ENCODE measurements around the gene R3HCC1L.
"Not testable (repeated sequence)": the region's sequence is repeated elsewhere in the genome, so short reads cannot be mapped to it uniquely, and the experiment has no call there.

Gene R3HCC1L

DNA sequence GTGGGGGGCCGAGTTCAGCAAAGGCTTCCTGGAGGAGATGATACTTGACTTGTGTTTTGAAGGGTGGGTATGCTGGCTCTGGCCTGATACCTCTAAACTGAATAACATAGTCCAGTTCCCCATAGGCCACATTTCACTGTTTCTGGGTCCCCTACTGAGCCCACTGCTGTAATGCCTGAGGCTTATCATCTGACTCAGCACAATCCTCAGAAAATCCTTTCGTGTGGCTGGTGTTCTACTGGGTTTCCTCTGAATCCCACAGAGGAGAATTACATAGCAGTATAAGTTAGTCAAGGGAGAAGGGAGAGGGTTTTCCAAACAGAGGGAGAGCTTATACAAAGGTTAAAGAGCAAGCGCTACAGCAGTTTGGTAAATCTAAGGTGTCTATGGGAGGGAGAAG is 2.8 kb upstream of the R3HCC1L start:
- DNase-seq (ENCODE audit: low read depth), result no peak

DNA sequence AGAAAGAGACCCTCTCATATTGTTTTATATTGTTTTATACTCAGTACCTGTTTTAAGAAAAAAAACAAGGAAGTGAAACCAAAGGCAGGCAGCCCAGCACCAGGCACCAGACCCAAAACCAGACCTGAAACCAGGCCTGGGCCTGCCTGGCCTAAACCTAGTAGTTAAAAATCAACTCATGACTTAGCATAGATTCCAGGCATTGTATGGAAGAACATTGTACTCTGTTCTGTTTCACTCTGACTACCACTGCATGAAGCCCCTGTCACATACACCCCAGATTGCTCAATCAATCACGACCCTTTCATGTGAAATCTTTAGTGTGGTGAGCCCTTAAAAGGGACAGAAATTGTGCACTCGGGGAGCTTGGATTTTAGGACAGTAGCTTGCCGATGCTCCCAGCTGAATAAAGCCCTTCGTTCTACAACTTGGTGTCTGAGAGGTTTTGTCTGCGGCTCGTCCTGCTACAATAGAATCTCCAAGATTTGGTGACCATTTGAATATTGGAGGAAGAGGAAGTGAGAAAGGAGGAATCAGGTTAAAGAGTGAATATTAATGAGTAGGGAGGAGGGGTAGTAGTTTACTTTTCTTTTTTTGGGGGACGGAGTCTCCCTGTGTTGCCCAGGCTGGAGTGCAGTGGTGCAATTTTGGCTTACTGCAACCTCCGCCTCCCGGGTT is 1.2 kb upstream of the R3HCC1L start:
- not testable (repeated sequence) for DNase-seq (ENCODE audit: low read depth)

DNA sequence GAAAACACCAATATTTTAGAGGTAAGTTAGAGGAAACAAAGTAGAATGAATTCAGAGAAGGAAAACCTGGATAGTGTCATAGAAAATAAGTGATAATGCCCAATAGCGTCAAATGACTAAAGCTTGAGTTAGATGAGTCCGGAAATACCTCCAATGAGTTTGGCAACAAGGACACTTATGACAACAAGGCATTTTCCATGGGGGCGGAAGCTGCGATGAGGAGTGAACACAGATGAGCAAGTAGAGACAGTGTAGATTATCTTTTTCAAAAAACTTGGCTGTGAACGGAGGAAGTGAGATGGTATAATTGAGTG is 383 bp upstream of the R3HCC1L start:
- DNase-seq (ENCODE audit: low read depth), result no peak

DNA sequence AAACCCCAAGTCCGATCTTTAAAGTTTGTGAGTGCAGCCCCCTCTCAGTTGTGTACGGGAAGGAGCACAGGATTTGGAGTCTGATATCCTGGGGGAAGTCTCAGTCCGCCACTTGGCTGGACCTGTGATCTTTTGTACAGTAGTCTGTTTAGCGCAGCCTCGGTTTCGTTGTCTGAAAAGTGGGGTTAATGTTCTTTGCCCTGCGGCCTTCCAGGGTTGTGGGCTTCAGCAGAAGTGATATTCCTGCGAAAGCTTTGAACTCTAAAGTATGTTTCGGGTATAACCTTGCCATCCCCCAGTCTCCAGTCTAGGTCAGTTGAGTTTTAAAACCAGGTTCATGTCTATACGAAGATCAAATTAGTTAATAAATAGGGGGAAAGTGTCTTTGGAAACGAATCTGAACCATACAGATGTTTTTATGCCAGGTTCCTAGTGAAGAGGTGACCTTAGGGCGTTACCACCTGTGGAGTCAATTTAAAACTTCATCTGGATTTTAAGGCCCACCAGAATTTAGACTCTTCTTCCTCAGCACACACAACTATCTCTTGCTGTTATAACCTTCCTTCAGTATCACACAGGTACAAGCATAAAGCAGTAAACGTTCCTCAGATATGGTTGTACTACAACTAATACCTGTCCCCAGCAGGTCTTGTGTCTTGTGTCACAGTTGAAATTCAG is 904 bp downstream of the R3HCC1L start:
- DNase-seq (ENCODE audit: low read depth), result no peak

DNA sequence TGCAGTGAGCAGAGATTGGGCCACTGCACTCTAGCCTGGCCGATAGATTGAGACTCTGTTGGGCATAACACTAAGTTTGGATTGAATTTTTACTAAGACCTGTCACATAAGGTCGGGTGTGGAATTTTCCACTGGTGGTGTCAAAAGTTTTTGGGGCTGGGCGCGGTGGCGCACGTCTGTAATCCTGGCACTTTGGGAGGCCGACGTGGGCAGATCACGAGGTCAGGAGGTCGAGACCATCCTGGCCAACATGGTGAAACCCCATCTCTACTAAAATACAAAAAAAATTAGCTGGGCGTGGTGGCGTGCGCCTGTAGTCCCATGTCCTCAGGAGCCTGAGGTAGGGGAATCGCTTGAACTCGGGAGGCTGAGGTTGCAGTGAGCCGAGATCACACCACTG is 2.3 kb downstream of the R3HCC1L start:
- not testable (repeated sequence) for DNase-seq (ENCODE audit: low read depth)

DNA sequence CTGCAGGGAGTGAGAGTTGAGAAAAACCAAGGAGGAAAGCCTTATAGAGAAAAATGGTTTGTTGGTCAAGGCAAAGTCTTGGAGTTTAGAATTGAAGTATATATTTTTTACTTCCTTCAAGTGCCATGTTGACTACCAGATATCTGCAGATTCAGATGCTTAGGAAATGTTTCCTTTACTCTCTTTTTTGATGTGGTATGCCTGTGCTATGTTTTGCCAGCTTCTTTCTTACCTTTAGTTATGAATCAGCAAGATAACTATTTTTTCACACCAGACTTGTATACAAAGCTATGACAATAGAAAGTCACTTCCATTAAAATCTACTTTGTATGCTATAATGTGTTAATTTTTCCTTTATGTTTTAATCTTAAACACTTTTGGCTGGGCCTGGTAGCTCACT is 3.6 kb downstream of the R3HCC1L start:
- DNase-seq (ENCODE audit: low read depth), result no peak

DNA sequence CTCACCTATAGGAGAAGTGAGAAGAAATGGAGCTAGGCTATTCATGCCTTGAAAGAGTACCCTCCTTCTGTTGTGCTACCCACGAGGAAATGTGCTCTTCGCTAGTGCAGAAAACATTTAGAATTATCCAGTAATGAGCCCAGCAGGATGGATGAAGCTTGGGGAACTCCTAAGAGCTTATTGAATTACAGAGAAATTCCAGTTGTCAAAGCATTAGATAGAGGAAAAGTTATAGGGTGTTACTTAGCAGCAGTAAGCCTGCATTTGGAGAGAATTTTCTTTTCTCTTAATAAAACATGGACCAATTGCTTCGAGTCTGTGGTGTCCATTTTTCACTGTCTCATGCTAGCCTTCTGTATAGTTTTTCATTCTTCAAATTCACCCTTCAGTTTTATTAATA is 5.0 kb downstream of the R3HCC1L start:
- no peak for DNase-seq (ENCODE audit: low read depth)

DNA sequence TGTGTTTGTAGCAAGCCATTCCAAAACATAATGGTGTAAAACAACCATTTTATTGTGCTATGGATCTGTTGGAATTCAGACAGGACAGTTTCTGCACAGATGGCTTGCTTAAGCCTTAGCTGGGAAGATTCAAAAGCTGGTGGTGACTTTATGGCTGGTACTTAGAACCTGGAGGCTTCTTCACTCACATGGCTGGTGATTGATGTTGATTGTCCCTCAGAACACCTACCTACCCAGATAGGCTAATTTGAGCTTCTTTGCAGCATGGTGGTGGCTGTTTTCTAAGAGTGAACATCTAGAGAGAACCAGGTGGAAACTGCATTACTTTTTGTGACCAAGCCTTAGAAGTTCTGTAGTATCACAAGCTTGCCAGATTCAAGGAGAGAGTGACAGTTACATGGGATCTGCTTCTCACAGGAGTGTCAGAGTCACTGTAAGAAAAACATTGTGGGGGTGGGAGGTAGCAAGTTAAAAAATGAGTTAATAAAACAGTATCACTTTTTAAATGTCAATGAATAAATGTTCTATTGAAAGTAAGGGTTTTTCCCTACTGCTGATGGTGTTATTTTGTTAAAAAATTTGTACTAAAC is 7.1 kb downstream of the R3HCC1L start:
- no peak for DNase-seq (ENCODE audit: low read depth)

DNA sequence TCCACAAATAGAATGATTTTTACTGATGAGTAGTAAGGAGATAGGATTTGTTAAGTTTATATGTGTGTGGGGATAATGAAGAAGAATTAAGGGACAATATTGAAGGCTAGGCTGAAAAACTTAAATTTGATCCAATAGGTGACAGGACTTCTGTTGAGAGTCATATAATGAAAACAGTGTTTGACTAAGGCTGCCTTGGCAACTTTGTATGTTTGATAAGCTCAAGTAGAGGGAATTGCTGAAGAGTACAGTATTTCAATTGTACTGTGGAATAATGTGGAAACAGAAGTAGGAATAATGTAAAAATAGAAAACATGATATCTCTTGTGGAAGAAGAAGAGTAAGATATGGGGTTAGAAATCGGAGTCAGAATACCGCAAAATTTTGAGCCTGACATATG is 10.5 kb downstream of the R3HCC1L start:
- DNase-seq (ENCODE audit: low read depth), result no peak

DNA sequence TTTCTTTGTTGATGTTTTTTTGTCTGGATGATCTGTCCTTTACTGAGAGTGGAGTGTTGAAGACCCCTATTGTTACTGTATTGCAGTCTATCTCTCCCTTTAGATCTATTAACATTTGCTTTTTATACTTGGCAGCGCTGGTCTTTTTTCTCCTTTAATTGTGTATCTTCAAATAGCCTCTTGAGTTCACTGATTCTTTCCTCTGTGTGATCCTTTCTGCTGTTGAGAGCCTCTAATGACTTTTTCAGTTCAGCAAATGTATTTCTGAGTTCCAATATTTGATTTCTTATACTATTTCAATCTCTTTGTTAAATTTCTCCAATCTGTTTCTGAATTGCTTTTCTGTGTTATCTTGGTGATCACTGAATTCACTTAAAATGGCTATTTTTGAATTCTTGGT is 15.4 kb downstream of the R3HCC1L start:
- no peak for DNase-seq (ENCODE audit: low read depth)

DNA sequence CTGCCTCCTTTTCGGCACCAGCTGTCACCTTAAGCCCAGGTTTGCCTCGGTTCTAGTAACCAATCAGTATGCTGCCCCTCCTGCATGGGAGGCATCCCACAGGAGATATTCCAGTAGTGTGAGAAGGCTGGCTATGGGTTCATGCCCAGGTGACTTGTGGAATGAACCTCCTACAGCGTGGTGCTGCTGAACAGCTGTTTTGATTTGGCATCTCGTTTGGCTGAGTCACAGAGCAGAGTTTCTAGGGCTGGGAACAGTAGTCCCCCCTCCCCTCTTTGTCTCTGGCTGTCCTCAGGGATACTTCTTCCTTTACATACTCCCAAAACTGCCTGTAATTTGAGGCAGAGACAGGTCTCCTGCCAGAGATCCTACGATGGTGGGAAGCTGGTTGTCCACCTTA is 16.1 kb downstream of the R3HCC1L start:
- no peak for DNase-seq (ENCODE audit: low read depth)

DNA sequence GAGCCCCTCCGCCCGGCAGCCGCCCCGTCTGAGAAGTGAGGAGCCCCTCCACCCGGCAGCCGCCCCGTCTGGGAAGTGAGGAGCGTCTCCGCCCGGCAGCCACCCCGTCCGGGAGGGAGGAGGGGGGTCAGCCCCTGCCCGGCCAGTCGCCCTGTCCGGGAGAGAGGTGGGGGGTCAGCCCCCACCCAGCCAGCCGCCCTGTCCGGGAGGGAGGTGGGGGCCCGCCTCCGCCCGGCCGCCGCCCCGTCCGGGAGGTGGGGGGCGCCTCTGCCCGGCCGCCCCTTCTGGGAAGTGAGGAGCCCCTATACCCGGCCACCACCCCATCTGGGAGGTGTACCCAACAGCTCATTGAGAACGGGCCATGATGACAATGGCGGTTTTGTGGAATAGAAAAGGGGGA is 18.3 kb downstream of the R3HCC1L start:
- DNase-seq (ENCODE audit: low read depth), result not testable (repeated sequence)

DNA sequence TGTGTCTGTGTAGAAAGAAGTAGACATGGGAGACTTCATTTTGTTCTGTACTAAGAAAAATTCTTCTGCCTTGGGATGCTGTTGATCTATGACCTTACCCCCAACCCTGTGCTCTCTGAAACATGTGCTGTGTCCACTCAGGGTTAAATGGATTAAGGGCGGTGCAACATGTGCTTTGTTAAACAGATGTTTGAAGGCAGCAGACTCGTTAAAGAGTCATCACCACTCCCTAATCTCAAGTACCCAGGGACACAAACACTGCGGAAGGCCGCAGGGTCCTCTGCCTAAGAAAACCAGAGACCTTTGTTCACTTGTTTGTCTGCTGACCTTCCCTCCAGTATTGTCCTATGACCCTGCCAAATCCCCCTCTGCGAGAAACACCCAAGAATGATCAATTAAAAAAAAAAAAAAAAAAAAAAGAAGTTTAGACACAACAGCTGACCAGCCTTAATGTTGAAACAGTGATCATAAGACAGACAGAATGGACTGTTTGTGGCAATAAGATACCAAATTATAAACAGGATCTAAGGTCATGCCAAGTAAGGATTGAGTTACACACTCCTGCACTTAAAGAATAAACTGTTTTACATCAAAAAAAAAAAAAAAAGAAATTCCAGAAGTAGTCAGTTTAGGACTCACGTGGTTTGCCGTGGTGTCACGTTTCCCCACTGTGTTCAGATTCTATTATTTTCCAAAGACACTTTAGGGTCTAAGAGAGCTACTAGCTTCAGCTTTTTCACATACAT is 18.9 kb downstream of the R3HCC1L start:
- not testable (repeated sequence) for DNase-seq (ENCODE audit: low read depth)

DNA sequence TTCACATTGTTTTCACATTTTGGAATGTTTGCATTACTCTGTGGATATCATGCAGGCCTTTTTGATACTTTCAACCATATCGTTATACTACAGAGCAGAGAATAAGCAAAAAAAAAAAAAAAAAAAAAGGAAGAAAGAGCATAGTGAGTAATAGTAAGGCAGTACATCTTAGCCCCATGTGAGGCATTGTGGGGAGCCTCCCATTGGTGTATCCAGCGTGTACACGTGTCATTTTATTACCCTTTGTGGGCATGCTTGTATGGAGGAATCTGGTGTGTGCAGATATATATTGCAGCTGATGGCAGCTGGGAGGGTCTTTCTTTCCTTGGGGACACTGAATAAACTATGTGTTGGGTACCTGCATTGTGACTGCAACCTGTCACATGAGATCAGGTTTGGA is 19.6 kb downstream of the R3HCC1L start:
- no peak for DNase-seq (ENCODE audit: low read depth)

DNA sequence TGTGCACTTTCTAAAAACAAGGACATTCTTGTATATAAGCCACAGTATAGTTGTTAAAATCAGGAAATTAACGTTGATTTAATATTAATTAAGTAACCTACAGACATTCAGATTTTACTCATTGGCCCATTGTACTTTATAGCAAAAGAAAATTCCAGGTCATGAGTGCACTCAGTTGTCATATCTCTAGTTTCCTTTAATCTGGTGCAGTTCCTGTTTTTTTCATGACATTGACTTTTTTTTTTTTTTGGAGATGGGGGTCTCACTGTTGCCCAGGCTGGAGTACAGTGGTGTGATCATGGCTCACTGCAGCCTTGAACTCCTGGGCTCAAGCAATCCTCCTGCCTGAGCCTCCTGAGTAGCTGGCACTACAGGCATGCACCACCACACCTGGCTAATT is 24.1 kb downstream of the R3HCC1L start:
- DNase-seq (ENCODE audit: low read depth), result no peak

DNA sequence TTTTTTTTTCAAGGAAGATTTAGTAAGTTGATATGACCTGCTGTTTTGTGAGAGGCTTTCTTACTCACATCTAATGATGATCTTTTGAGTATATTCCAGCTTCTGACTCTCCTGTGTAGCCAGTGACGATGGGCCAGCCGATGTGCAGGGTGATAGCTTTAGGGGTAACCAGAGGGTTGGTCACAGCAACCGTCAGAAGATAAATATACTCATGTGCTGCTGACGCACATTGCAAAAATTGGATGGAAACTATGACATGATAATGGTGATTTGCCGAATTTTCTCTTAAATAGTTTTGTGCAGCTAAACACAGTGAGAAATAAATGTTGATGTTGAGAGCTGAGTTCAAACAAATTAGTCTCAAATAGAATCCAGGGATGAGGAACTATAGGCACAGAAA is 29.5 kb downstream of the R3HCC1L start:
- no peak for DNase-seq (ENCODE audit: low read depth)

DNA sequence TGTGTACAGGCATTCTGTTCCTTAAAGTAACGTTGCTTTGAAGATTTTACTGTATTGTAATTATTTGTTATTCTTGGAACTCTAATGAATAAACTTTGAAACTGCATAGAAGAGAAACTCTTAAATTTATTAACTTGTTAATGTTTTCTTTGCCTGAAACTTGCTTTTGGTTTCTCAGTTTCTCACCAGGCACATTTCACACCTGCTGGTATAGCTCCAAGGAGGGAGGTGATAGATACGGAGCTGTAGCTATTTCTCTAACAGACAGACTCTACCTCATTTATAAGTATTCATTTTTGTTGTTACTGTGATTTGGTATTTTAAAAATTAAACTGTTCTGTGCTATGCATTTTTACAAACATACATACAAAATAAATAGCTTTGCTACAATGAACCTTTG is 32.7 kb downstream of the R3HCC1L start:
- DNase-seq (ENCODE audit: low read depth), result no peak

DNA sequence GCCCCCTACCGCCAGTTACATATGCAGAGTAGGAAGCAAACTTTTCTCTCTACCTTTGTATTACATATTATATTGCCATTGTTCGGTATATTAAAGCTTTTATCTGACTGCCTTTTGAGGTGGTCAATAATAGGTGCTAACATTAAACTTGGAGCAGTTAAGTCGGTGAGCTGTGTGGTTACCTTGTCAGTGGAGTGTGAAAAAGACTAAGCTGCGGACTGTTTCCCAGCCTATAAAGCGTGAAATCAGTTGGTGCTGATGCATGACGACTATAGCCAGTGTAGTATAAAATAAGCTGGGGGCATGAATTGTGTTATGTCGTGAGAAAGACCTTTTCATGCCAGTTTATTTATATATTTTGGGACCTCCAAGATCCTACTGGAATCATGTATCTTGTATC is 33.7 kb downstream of the R3HCC1L start:
- DNase-seq (ENCODE audit: low read depth), result no peak

DNA sequence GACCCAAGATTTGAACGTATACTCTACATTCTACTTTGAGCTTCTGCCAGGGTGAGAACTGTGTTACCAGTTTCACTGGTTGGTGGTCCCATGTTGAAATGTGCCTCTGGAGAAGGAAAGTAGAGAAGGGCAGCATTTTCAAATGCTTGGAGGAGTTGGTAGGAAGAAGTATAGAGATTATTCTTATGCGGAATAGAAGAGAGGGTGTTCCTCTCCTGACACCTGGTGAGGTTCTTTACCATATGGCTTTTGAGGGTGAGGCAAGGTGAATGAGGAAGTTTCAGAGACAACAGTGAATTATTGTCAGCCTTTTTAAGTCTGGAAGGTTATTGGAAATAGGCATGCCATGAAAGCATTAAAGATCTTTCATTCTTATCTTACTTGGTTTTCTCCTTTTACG is 34.3 kb downstream of the R3HCC1L start:
- DNase-seq (ENCODE audit: low read depth), result no peak

DNA sequence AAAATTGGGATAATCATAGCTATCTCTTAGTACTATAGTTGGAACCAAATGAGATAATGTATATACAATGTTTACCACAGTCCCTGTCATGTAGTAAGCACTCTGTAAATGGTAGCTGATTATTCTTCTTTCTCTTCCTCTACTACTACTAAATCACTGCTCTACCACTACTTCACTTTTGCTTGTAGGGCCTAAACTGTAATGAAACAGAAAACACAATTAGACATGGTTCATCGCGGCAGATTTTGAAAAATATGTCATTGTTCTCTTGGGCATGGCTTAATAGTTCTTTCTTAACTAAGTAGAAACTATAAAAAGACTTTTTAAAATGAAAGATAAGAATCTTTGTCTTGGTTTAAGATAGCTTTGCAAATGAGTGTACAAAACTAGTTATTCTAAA is 34.9 kb downstream of the R3HCC1L start:
- DNase-seq (ENCODE audit: low read depth), result no peak

DNA sequence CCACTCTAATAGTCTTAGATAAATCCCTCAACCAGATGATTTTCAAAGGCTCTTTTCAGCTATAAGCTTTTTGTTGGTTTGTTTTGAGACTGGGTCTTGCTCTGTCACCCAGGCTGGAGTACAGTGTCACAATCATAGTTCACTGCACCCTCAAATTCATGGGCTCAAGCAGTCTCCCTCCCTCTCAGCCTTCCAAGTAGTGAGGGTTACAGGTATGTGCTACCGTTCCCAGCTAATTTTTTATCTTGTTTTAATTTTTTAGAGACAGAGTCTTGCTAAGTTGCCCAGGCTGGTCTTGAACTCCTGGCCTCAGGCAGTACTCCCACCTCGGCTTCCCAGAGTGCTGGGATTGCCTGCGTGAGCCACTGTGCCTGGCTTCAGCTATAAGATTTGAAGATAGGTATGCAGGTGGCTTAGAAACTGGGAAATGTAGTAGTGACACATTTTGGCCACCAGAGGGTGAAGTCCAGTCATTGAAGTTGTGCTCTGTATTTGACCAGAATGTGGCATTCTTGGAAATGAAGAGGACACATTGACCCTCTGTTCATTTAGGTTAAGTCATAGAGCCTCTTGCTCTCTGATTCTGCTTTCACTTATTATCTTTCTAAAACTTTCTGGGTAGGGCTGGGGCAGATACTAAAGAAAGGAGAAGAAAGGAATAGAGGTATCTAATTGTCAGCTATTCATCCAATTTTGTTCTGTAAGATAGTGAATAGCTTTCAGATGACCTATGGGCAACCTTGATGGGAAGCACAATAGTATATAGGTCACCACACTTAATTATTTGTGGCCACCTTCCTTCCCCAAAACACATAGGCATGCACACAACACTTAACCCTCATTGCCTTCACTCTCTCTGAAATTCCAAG is 36.0 kb downstream of the R3HCC1L start:
- peak; percentile 9 for DNase-seq (ENCODE audit: low read depth)

DNA sequence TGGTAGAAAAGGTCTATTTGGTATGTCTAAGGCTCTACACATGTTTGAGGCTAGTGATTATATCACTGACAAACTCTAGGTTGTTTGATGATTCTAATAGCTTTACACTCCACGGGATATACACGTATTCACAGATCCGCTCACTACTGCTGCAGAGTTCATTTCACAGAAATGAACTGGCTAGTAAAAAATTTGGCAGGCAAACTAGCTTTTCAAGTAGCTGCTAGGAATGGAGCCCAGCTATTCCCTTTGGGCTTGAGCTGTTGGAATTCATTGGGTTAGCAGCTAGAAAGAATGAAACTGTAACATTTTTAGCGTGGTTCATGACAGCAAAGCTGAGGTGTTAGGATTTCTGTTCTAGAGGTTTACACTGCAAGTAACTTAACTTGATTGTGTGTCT is 37.6 kb downstream of the R3HCC1L start:
- no peak for DNase-seq (ENCODE audit: low read depth)
